Stimulated activated CD4-positive, alpha-beta T cell treated with anti-CD3 and anti-CD28 coated beads, Interleukin-1b, Interleukin-23, amount 100 ng/mL, for 48 hours (primary cell): Measurements from ENCODE around the gene RPAP2.
"Not testable (repeated sequence)": the region's sequence is repeated elsewhere in the genome, so short reads cannot be mapped to it uniquely, and the experiment has no call there.

Experiments
- DNase-seq: peaks from one replicate; pipeline ENCODE4 v3.0.0-alpha.2; 2020

Gene RPAP2

DNA sequence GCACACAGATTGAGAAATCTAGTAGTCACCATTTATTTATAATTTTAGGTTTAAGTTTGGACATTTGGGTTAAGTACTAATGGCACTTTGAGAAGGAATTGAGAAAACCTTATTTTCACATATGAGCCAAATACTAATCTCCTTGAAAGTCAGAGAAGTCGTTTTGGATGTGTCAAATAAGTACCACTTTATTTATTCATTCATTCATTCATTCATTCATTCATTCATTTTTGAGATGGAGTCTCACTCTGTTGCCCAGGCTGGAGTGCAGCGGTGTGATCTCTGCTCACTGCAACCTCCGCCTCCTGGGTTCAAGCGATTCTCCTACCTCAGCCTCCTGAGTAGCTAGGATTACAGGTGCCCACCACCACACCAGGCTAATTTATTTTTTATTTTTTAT, 79.1 kb downstream of the RPAP2 start:
- DNase-seq = not testable (repeated sequence)

DNA sequence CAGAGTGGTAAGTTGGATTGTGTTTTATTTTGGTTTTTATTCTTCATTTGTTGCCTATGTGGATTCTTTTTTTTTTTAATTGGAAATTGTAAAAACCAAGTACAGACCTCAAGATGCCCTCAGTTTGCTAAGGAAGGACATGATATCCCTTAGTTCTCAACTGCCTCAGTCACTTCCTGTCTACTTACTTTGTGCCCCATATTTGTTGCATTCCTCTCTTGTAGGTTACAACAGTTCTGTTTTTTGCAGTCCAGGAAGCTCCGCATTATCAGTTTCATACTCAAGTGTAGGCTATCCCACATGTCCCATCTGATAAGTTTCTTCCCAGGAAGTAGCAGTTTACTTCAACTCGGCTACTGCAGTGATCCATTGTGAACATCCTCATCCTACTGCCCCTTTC, 82.0 kb downstream of the RPAP2 start:
- DNase-seq = no peak

DNA sequence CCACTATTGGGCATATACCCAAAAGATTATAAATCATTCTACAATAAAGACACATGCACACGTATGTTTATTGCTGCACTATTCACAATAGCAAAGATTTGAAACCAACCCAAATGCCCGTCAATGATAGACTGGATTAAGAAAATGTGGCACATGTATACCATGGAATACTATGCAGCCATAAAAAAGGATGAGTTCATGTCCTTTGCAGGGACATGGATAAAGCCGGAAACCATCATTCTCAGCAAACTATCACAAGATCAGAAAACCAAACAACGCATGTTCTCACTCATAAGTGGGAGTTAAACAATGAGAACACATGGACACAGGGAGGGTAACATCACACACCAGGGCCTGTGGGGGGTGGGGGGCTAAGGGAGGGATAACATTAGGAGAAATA, 95.1 kb downstream of the RPAP2 start:
- not testable (repeated sequence) for DNase-seq

DNA sequence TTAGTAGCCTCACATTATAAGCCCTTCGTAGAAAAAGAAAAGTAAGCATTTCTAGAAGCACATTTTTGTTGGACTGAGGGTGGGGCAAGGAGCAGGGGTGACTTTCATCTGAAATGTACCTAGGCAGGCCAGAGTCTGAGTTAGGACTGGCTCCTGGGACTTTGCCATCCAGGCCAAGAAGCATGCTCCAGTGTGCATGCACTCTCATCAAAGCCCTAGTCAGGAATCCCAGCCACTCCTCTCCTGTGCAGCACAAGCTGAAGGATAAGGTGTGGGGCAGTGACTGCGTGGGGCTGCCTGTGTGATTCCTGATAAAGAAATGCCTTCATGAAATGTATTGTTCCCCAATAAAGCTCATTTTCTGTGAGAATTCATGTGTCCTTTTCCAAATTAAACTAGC, 99.7 kb downstream of the RPAP2 start:
- DNase-seq = no peak

DNA sequence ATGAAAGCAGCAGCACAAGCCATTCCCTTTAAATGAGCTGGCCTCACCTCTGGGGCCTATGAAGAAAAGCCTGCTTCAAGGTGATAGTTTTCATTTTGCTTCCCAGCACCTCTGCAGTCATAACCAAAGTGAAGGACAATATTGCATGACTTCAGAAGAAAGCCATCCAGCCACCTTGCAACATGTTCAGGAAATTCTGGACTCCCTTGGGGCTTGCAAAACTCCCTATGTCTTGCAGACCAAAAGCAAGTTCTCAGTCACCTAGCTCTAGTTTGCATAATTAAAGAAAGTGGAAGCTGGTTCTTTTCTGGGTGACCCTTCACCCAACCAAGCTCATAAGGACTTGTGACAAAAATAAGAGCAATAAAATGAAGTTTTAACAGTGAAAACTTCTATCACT, 100.2 kb downstream of the RPAP2 start:
- DNase-seq = no peak

DNA sequence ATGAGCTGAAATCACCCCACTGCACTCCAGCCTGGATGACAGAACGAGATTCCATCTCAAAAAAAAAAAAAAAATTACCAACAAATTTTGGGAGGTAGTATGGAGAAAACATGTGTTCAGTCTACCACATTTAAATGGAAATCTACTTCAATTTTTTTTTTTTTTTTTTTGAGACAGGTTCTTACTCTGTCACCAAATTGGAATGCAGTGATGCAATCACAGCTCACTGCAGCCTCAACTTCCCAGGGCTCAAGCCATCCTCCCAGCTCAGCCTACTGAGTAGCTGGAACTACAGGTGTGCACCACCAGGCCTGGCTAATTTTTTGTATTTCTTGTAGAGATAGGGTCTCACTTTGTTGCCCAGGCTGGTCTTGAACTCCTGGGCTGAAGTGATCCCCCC, 105.8 kb downstream of the RPAP2 start:
- DNase-seq = no peak

DNA sequence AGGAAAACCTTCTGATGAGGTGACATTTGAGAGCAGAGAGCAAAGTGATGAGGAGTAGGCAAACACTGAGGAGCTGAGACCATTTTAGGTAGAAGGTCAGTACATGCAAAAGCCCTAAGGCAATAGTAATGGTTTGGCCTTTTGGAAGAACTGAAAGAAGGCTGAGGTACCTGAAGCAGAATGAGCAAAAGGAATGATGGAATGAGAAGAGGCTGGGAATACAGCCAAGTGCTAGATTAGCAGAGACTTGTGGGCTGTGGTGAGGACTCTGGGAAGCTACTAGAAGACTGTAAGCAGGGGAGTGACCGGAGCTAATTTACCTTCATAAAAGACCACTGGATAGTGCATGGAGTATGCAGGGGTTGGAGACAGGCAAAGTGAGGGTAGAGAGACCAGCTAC, 110.0 kb downstream of the RPAP2 start:
- DNase-seq = no peak

DNA sequence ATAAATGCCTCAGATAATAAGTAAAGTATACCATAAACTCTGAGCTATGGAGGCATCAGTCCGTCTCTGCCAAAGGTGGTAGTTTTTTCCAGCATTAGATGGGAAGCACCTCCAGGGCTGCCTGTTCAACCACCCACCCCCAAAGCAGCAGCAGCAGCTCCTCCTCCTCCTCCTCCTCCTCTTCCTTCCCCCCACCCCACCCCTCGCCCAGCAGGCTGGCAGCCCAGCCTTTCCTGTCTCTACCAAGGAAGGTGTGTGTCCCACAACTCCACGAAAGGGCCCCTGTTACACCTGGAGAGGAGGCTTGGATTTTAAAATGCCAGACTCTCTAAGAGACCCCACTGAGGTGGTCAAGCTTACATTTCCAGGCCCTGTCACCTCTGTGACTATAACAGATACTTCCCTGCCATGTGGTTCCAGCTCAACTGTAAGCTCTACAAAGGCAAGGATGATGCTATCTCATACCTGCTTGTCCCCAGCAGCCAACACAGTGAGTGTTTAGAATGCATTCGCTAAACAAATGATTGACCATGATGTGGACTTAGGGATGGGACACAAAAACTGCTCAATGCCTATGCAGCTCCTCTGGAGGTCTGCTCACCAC, 111.2 kb downstream of the RPAP2 start:
- DNase-seq = no peak

DNA sequence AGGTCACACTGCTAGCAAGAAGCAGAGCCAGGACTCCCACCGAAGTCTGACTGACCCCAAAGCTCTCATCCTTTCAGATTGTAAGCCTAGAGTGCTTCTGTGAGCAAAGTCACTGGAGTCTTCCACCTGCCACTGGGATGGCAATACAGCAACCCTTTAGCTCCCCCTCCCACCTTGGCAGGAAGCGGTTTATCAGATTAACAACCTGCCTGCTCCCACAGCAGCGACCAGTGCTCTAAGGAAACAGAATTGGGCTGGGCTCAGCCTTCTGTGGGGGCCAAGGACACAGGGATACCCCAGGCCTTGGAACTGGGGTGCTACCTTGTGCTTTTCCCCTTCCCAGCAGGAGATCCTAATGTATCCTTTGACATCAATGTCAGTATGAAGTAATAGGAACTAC, 111.8 kb downstream of the RPAP2 start:
- peak; percentile 10 for DNase-seq

DNA sequence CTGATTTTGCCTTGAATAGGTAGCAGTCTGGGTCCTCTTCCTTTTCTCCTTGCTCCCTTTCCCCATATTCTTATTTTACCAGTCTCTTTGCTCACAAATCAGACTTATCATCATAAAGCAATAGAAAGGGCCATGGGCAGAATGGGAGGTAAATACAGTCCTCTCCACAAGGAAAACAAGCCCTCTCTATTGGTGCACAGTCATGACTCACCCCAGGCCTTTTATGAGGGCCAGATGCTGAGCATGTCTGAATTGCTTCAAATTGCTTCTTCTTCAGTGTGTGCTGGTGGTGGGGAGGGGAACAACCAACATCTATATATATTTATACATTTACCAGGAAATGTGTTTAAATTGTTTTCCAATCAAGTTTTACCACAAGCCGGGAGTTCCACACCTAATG, 112.7 kb downstream of the RPAP2 start:
- DNase-seq = no peak

DNA sequence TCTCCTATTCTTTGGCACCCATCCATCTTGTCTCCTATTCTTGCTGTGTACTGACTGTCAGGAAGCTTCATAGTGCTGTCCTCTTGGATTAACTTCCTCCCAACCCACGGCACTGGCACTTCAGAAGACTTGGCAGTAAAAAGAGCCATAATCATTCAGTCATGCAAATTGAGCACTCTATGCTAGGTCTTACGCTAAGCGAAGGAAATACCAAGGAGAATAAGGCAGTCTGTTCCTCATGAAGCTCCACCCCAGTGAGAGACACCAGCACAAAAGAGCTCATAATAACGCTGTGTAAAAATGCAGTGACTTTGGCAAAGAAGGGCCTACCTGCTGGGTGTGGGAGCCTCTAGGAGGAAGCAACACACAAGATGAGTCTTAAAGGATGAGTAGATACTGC, 120.8 kb downstream of the RPAP2 start:
- DNase-seq = no peak

DNA sequence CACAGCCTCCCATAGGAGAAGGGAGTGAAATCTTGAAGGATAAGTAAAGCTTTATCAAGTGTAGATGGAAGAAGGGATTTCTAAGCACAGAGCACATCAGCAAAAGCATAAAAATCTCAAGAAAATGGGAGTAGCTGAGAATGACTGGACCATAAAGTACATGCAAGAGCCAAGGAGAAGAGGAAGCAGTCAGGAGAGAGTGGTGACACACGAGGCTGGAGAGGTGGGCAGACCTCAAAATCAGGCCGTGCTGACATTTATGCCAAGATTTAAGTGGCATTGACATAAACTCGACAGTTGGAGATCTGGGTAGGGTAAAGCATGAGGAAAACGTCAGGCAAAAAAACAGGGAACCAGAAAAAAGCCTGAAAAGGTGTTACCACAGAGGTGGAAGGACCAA, 125.5 kb downstream of the RPAP2 start:
- no peak for DNase-seq

DNA sequence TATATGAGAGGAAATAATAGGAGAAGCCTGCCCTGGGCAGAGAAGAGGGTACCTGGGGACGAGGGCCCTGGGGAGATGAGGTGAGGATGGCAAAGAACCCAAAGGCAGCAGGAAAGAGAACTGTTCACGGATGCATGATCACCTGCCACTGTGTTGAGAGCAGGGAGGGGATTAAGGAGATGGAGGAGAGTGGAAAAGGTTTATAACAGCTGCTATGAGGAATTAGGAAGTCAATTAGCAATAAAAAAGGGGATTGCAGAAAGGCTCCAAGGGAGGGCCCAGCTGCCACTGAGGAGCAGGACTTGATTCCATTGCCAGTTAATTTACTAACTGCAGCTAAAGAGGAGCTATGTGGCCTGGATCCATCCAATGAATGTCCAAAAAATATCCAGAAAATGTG, 126.8 kb downstream of the RPAP2 start:
- no peak for DNase-seq

DNA sequence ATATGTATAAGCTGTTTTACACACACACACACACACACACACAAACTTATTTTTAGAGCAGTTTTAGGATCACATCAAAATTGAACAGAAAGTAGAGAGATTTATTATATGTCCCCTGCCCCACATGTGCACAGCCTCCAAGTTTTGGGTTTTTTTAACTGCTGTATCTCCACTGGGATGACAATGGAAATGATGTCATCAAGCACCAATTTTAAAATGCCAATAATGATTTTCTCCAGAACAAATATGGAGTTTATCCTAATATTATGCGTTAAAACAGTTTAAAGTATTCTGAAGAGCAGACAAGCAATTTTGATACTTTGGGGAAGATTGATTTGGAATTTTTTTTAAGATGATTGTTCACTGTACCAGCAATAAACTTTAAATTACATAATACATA, 131.2 kb downstream of the RPAP2 start:
- no peak for DNase-seq

DNA sequence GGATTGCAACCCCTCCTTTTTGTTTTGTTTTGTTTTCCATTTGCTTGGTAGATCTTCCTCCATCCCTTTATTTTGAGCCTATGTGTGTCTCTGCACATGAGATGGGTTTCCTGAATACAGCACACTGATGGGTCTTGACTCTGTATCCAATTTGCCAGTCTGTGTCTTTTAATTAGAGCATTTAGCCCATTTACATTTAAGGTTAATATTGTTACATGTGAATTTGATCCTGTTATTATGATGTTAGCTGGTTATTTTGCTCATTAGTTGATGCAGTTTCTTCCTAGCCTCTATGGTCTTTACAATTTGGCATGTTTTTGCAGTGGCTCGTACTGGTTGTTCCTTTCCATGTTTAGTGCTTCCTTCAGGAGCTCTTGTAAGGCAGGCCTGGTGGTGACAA, 135.7 kb downstream of the RPAP2 start:
- DNase-seq = not testable (repeated sequence)

DNA sequence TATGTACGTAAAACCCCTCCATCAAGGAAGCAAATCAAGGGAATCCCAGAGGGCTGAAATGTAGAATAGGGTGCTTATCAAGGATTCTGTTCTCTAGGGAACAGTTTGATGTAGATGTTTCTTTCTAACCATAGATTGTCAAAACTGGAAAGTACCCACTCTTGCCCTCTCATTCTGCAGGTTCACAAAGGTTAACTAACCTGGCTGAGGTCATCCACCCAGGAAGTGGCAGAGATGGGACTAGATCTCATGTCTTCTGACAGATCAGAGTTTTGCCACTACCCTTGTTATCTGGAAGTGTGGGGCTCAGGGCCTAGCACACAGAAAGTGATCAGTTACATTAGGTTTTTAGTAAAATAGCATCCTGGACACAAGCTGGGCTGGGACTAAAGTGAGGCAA, 140.4 kb downstream of the RPAP2 start:
- no peak for DNase-seq

DNA sequence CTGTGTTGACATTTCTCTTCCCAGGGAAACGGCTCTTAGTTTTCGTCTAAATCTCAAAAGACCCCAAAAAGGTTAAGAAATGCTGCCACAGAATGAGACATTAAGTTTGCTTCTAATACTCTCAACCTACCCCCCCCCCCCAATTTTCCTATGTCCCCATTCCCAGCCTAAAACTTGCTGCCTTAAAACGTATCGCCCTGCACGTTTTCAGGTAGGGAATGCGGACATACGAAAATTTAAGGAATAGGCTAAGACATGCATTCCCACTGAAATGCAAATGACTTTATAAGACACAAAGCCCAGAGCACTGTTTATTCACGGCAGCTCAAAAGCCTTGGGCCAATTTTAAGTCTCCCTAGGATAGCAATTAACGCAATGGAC, 142.4 kb downstream of the RPAP2 start:
- DNase-seq = no peak

DNA sequence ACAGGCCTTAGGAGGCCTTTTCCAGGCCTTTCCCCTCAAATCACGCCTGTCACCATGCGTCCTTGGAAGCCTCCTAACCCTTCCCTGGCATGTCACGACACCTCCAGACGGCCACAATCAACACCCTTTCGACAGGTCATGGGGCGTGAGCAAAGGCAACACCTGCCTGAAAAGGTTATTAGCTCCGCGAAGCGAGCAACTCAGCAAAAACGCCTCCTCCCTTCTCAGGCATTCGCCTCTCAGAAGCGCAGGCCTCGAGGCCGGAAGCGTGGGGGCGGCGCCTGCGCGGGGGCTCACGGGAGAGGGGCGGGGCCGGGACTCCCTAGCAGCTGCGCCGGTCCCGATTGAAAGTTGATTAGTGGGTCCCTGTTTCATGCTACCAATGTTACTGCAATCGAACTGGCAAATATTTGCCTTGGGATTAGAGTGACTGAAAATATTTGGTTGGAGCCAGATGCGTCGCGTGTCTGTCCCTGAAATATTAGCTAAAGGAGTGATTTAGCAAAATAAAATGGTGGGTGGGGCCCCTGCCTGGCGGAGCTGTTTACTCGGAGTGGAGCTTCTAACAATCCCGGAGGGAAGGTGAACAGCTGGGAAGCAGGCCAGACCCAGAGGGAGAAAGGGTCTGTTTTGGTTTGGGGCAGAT, 143.0 kb downstream of the RPAP2 start:
- no peak for DNase-seq

DNA sequence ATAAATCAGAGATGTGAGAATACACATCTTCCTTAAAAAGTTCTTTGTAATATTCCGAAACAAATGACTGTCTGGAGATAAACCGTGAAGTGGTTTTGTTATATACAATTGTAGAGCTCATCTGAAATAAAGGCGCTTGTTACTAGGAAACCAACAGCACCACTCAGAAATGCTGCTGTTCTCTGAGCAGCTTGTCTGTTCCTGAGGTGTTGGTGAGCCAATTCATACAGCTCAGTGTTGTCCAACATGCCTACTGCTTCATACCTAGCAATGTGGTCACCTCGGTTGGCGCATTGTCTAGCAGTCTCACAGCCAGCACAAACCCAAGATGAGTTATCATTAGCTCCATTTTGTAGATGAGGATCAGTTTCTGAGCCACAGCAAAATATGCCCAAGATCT, 143.5 kb downstream of the RPAP2 start:
- no peak for DNase-seq

DNA sequence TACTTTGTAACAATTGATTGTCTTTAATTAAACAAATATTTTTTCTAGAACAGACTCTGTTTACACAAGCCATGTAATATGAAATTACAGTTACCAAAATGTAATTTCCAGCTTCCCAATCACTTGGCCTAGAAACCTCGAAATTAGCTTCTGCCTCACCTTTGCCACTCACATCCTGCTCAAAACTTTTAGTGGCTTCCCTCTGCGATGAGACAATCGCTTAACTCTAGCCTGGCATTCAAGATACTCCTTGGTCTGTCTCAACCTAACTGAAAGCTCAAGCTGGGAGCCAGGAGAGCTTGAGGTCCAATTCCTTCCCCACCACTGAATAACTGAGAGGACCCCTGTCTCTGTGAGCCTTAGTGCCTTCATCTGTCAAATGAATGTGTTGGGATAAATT, 145.0 kb downstream of the RPAP2 start:
- no peak for DNase-seq

DNA sequence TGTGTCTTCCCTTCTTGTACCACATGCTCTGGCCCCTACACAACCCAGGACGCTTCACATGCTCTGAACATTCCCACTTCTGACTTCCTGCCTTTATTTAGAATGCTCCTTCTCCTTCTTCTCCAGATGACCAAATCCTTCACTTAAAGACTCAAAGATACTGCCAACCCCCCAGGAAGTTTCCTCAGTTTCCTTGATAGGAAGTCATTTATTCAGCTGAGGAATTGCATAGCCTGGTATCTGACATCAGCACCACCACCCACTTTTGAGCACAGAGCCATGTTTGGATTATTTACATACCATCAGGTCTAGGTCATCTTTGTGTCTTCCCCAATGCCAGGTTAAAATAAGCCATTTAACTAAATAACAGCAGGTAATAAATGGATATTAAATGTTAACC, 145.5 kb downstream of the RPAP2 start:
- no peak for DNase-seq

DNA sequence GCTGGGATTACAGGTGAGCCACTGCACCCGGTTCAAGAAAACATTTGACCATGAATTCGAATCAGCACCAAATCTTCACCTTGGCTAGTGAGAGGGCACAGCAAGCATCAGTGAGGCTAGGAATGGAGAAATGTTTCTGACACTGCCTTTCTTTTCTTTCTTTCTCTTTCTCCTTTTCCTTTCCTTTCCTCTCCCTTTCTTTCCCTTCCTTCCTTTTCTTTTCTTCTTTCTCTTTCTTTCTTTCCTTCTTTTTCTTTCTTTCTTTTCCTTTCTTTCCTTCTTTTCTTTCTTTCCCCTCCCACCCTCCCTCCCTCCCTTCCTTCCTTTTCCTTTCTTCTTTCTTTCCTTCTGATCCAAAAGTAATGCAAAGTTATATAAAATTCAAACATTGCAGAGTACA, 147.0 kb downstream of the RPAP2 start:
- no peak for DNase-seq

DNA sequence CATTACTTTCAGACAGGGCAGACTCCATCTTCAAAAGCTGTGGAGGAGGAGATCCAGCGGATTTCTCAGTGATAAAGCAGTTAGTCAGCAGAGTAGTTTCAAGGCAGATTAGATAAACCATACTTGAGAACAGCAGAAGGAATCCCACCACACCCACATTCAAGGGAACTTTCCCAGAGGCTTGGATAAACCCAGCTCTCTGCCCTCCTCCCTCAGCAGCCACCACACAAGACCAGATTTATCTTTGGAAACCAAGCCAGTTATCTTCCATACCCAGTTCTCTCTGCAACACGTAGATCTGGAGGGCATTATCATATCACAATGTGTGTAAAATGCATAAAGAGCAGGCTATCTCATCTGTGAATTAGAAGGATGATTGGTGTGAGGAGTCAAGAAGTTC, 147.7 kb downstream of the RPAP2 start:
- no peak for DNase-seq

DNA sequence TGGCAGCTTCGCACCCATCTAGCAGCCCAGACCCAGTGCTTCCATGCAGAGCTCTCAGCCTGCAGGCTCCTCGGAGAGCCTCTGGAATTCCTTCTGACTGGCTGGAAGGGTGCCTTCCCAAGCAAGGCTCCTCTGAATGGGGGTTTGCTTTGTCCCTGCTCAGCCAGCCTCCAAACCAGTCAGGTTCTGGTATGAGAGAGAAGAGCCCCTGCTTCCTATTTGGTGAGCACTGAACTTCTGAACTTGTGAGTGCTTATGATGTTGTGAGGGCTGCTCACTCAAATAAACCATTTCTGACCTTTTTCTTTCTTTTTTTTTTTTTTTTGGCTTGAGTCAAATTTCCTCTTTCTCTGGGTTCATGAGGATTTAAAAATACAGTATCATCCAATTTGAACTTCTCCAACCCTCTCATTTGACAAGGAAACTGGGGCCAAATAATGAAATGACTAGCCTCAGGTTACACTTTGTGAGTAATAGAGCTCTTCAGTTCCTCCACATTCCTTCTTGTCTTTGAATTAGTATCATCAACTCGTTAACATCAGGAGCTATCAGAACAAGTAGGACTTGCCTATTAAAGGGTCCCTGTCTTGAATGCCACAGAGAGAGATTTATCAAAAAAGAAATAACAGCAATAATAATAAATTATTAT, 148.3 kb downstream of the RPAP2 start:
- no peak for DNase-seq

DNA sequence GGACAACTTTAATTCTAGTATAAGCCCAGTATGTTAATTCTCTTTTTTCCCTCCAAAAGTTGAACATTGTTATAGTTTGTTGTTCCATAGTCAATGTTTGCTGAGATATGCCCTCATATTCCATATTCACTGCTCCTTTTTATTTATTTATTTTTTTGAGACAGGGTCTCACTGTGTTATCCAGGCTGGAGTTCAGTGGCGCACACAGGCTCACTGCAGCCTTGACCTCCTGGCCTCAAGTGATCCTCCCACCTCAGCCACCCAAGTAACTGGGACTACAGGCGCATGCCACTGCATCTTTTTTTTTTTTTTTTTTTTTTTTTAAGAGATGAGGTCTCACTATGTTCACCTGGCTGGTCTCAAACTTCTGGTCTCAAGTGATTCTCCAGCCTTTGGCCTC, 149.1 kb downstream of the RPAP2 start:
- DNase-seq = no peak
